IMR-90 (cell line): Measurements from ENCODE around the gene FAM177B. TPM values are rescaled to one million over a fixed set of nuclear protein-coding genes. Genes with fewer than 3 reads are reported as not detected.

Source experiments
- ATAC-seq: fragments of 200-7000 bp; cut with Tn5 transposase; 2 replicates; pipeline ENCODE4 v1.9.1; 2020; ENCODE audit warnings: low read depth, mild to moderate bottlenecking, moderate library complexity
- BruUV-seq: library from RNA; stranded (reverse); fragments of 400-500 nt; replicated peaks from 2 replicates; lab custom pipeline; 2021; lab: Mats Ljungman, UMichigan
- CTCF ChIA-PET: fragments of 300-600 bp; formaldehyde crosslinking; extraction: SDS; loops from one replicate; lab custom pipeline; 2021; ENCODE audit warnings: antibody characterized with exemption; lab: Yijun Ruan, JAX
- POLR2A ChIA-PET: fragments of 300-600 bp; sonication (Branson Sonifier 250); formaldehyde crosslinking; loops from one replicate; lab custom pipeline; 2022; ENCODE audit warnings: antibody characterized with exemption; ENCODE audit not compliant: unreplicated experiment; lab: Charles Lee
- DNase-seq: peaks from one replicate; pipeline ENCODE4 v3.0.0; 2013
- H2AFZ ChIP-seq: replicated peaks from 2 replicates; pipeline ENCODE3; 2013; ENCODE audit warnings: low read length, mild to moderate bottlenecking; ENCODE audit not compliant: poor library complexity
- H2AK5ac ChIP-seq: 2 replicates; pipeline ENCODE4 v1.6.1; 2013; ENCODE audit warnings: low read depth, low read length, inconsistent platforms
- H2AK9ac ChIP-seq: replicated peaks from 2 replicates; pipeline ENCODE3; 2013; ENCODE audit warnings: mild to moderate bottlenecking, low read depth, low read length, moderate library complexity; ENCODE audit not compliant: poor library complexity
- H2BK120ac ChIP-seq: 2 replicates; pipeline ENCODE4 v1.6.1; 2013; ENCODE audit warnings: low read depth, low read length, inconsistent platforms
- H2BK15ac ChIP-seq: 3 replicates; pipeline ENCODE4 v1.6.1; 2013; ENCODE audit warnings: low read depth, low read length, inconsistent platforms
- H2BK20ac ChIP-seq: 2 replicates; pipeline ENCODE4 v1.6.1; 2013; ENCODE audit warnings: low read depth, mild to moderate bottlenecking, inconsistent platforms, low read length, moderate library complexity
- H2BK5ac ChIP-seq: 2 replicates; pipeline ENCODE4 v1.6.1; 2013; ENCODE audit warnings: mild to moderate bottlenecking, low read depth, low read length, inconsistent platforms; ENCODE audit not compliant: poor library complexity, severe bottlenecking
- H3K14ac ChIP-seq: replicated peaks from 2 replicates; pipeline ENCODE4 v1.6.1; 2013; ENCODE audit warnings: low read depth, low read length, inconsistent platforms
- H3K18ac ChIP-seq: 2 replicates; pipeline ENCODE4 v1.6.1; 2013; ENCODE audit warnings: low read depth, low read length, control low read depth
- H3K23ac ChIP-seq: 2 replicates; pipeline ENCODE4 v1.6.1; 2013; ENCODE audit warnings: low read depth, low read length, inconsistent platforms
- H3K27ac ChIP-seq: 2 replicates; pipeline ENCODE4 v1.5.1; 2013; ENCODE audit warnings: mild to moderate bottlenecking, control low read depth, low read length; ENCODE audit not compliant: insufficient read depth
- H3K27me3 ChIP-seq: 2 replicates; pipeline ENCODE4 v1.6.1; 2013; ENCODE audit warnings: low read length; ENCODE audit not compliant: control insufficient read depth, insufficient read depth
- H3K36me3 ChIP-seq: 2 replicates; pipeline ENCODE4 v1.6.1; 2013; ENCODE audit warnings: low read length, mixed read lengths; ENCODE audit not compliant: control insufficient read depth, insufficient read depth
- H3K4ac ChIP-seq: 2 replicates; pipeline ENCODE4 v1.6.1; 2013; ENCODE audit warnings: low read depth, low read length, inconsistent platforms
- H3K4me1 ChIP-seq: 2 replicates; pipeline ENCODE4 v1.6.1; 2013; ENCODE audit warnings: low read length, mixed read lengths; ENCODE audit not compliant: control insufficient read depth, insufficient read depth
- H3K4me2 ChIP-seq: 2 replicates; pipeline ENCODE4 v1.6.1; 2013; ENCODE audit warnings: low read depth, mild to moderate bottlenecking, control low read depth, low read length, moderate library complexity
- H3K4me3 ChIP-seq: 2 replicates; pipeline ENCODE4 v1.5.1; 2013; ENCODE audit warnings: low read depth, mild to moderate bottlenecking, control low read depth, low read length, moderate library complexity; ENCODE audit not compliant: insufficient read depth
- H3K56ac ChIP-seq: 2 replicates; pipeline ENCODE4 v1.6.1; 2013; ENCODE audit warnings: low read length, inconsistent platforms; ENCODE audit not compliant: insufficient read depth; ENCODE audit errors: extremely low read depth
- H3K79me1 ChIP-seq, 2 experiments: 2 replicates each; pipeline ENCODE4 v1.6.1; 2013; ENCODE audit warnings: low read length in 2 of 2, inconsistent platforms in 1 of 2, low read depth in 1 of 2
- H3K9ac ChIP-seq: 2 replicates; pipeline ENCODE4 v1.6.1; 2013; ENCODE audit warnings: low read depth, low read length, control low read depth
- H3K9me1 ChIP-seq: 2 replicates; pipeline ENCODE4 v1.6.1; 2013; ENCODE audit warnings: low read length, inconsistent platforms; ENCODE audit not compliant: insufficient read depth
- H3K9me3 ChIP-seq: 2 replicates; pipeline ENCODE4 v1.6.1; 2013; ENCODE audit warnings: low read length; ENCODE audit not compliant: control insufficient read depth, insufficient read depth
- H4K20me1 ChIP-seq: 2 replicates; pipeline ENCODE4 v1.6.1; 2013; ENCODE audit warnings: low read length, inconsistent platforms; ENCODE audit not compliant: insufficient read depth
- H4K5ac ChIP-seq: 2 replicates; pipeline ENCODE4 v1.6.1; 2013; ENCODE audit warnings: mild to moderate bottlenecking, low read depth, low read length, control low read depth
- H4K8ac ChIP-seq, 2 experiments: 2 replicates each; pipeline ENCODE4 v1.6.1; 2013; ENCODE audit warnings: low read depth in 2 of 2, low read length in 2 of 2, control low read depth in 1 of 2, inconsistent platforms in 1 of 2
- H4K91ac ChIP-seq: 2 replicates; pipeline ENCODE4 v1.6.1; 2013; ENCODE audit warnings: low read depth, low read length, inconsistent platforms; ENCODE audit not compliant: insufficient read depth
- CEBPB ChIP-seq: IDR thresholded peaks from 2 replicates; pipeline ENCODE4 v1.6.1; 2012; ENCODE audit warnings: low read depth, low read length, improper control_type of control experiment
- RAD21 ChIP-seq: IDR thresholded peaks from 2 replicates; pipeline ENCODE4 v1.6.1; 2012; ENCODE audit warnings: low read length, improper control_type of control experiment
- RCOR1 ChIP-seq: IDR thresholded peaks from 2 replicates; pipeline ENCODE4 v1.6.1; 2012; ENCODE audit warnings: mild to moderate bottlenecking, low read length, improper control_type of control experiment; ENCODE audit not compliant: insufficient replicate concordance
- RFX5 ChIP-seq: IDR thresholded peaks from 2 replicates; pipeline ENCODE4 v1.8.0; 2012; ENCODE audit warnings: low read depth, mild to moderate bottlenecking, low read length, moderate library complexity
- dilution Hi-C: fragments of 300-500 bp; cut with HindIII; formaldehyde crosslinking; loops from one replicate; pipeline ENCODE4 v1.14.3; 2018; ENCODE audit warnings: low sequenced_read_pairs; ENCODE audit not compliant: unreplicated experiment
- in situ Hi-C: fragments of 300-500 bp; cut with MboI; formaldehyde crosslinking; loops from 3 replicates; pipeline ENCODE4 v1.14.3; 2019; ENCODE audit warnings: low sequenced_read_pairs, inconsistent platforms, mixed read lengths
- intact Hi-C: fragments of 100-400 bp; cut with micrococcal nuclease; formaldehyde crosslinking; loops from 2 replicates; pipeline ENCODE4 v1.10.0; 2022
- polyA plus RNA-seq, 3 experiments: library from polyadenylated mRNA; depleted of rRNA; stranded (reverse); fragments of >200 nt; gene quantifications; 2 replicates each; pipeline ENCODE4 v1.2.3, GENCODE V29; 2012; ENCODE audit warnings: low replicate concordance in 1 of 3
- total RNA-seq: library from RNA; depleted of rRNA; stranded (reverse); fragments of >200 nt; gene quantifications from 2 replicates; pipeline ENCODE4 v1.2.3, GENCODE V29; 2012
- TF ChIP-seq, protein P1 (sequence below): conservative IDR thresholded peaks from 2 replicates; pipeline ENCODE4 v1.5.1; 2012; ENCODE audit warnings: mild to moderate bottlenecking, low read depth, low read length, improper control_type of control experiment

FAM177B gene
- total and polyA plus RNA-seq, 2 of the 4 experiments (the other 2 are of a cell fraction): not detected

DNA sequence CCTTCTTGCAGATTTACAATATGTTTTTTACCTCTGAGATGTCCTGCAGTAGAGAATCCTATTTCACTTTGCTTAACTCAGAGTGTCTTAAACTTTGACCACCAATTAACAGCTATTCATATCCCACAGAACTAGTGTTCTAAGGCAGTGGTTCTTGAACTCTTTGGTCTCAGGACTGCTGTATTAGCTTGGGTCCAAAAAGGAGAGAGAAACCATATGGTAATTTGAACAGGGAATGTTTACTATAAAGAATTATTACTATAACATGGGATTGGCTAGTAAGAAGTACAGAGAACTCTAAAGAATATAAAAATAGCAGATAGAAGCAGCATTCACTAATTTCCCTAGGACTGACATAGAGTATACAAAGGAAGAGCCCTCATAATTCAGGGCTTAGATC is 31.6 kb downstream of the FAM177B start:
- dilution Hi-C loops (no loop called here), intact Hi-C loops (no loop called here), in situ Hi-C loops (no loop called here)
- no peak overlapping the region for H3K14ac ChIP-seq
- no TSS peak for BruUV-seq
- no peaks in the 10 kb centered on the region for H3K79me1 ChIP-seq
- no peaks in the 10 kb centered on the region for H4K20me1 ChIP-seq
- no peak overlapping the region for H4K5ac ChIP-seq
- H3K23ac ChIP-seq: no peak overlapping the region
- no peak overlapping the region for H3K4ac ChIP-seq
- peaks cover 4% of the 10 kb centered on the region for H3K9me3 ChIP-seq
- H2BK15ac ChIP-seq: no peak overlapping the region
- H4K8ac ChIP-seq: no peak overlapping the region
- no peak overlapping the region for H3K27ac ChIP-seq
- no peak overlapping the region for H3K9ac ChIP-seq
- H3K4me3 ChIP-seq: no peak overlapping the region
- DNase-seq (no peak), ATAC-seq (no peak)
- H2BK20ac ChIP-seq: no peak overlapping the region
- H3K9me1 ChIP-seq: no peaks in the 10 kb centered on the region
- H2BK5ac ChIP-seq: no peak overlapping the region
- H3K36me3 ChIP-seq: no peaks in the 10 kb centered on the region
- H3K4me2 ChIP-seq: no peak overlapping the region
- TF ChIP-seq RCOR1 (no peak), CEBPB (no peak), RAD21 (no peak), RFX5 (no peak)
- TF ChIP-seq, protein P1, sequence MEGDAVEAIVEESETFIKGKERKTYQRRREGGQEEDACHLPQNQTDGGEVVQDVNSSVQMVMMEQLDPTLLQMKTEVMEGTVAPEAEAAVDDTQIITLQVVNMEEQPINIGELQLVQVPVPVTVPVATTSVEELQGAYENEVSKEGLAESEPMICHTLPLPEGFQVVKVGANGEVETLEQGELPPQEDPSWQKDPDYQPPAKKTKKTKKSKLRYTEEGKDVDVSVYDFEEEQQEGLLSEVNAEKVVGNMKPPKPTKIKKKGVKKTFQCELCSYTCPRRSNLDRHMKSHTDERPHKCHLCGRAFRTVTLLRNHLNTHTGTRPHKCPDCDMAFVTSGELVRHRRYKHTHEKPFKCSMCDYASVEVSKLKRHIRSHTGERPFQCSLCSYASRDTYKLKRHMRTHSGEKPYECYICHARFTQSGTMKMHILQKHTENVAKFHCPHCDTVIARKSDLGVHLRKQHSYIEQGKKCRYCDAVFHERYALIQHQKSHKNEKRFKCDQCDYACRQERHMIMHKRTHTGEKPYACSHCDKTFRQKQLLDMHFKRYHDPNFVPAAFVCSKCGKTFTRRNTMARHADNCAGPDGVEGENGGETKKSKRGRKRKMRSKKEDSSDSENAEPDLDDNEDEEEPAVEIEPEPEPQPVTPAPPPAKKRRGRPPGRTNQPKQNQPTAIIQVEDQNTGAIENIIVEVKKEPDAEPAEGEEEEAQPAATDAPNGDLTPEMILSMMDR: no peak
- H4K91ac ChIP-seq: no peak overlapping the region
- no peak overlapping the region for H2AK5ac ChIP-seq
- POLR2A ChIA-PET: no interaction called here
- no peak overlapping the region for H3K18ac ChIP-seq
- CTCF ChIA-PET: no interaction called here
- H2BK120ac ChIP-seq: no peak overlapping the region
- H3K4me1 ChIP-seq: no peaks in the 10 kb centered on the region
- no peaks in the 10 kb centered on the region; the same call in 1 of the 2 replicates for H3K27me3 ChIP-seq
- H2AFZ ChIP-seq: no peak overlapping the region
- H2AK9ac ChIP-seq: no peak overlapping the region
- no peak overlapping the region for H3K56ac ChIP-seq
